Posterior cingulate gyrus (tissue), 11 donors: ENCODE results near the gene RRAGC.
A peak's percentile ranks its signal among the peaks of the same experiment; 100 is the strongest.
"Not testable (repeated sequence)": the region's sequence is repeated elsewhere in the genome, so short reads cannot be mapped to it uniquely, and the experiment has no call there.

Source experiments
- DNase-seq, 10 donors: peaks; one replicate each; pipeline versions ENCODE4 v3.0.0 to v3.0.0-alpha.2; 2020 to 2021; ENCODE audit warnings: mixed read lengths in 3 of 10
- intact Hi-C: fragments of 100-400 bp; cut with DNase I; formaldehyde crosslinking; loops from one replicate; pipeline ENCODE4 v1.15.1; 2023

The RRAGC gene

GRCh38 chr1:38860454-38860795 lies 853 bp upstream of the RRAGC start:
- intact Hi-C loops, result no loop called here
- DNase-seq, result no peak

GRCh38 chr1:38858833-38859560 lies 575 bp downstream of the RRAGC start:
- intact Hi-C loops, result loop anchor here (1.0 to 5.0 kb wide), 2 partner anchors 14 to 233 kb away; partner anchors contain the start of gene MYCBP
- DNase-seq, result peak in 5 of 10 donors; percentile 8 to 88 (median 23)

DNA sequence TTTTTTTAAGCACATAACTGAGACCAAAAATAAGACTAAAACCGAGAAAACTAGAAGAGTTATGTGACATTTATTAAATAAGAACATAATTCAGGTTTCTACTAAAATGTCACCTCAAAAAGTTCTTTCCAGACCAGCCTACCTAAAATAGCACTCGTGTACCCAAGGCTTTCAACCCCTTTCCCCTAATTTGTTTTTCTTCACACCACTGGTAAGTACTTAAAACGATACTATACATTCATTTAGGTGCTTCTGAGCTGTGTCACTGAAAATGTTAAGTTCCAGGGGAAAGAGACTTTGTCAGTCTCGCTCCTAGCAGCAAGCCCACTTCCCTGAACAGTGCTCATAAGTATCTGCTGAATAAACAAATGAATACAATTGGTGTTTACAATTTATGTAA lies 6.8 kb downstream of the RRAGC start:
- intact Hi-C loops, result no loop called here
- DNase-seq, result no peak

DNA sequence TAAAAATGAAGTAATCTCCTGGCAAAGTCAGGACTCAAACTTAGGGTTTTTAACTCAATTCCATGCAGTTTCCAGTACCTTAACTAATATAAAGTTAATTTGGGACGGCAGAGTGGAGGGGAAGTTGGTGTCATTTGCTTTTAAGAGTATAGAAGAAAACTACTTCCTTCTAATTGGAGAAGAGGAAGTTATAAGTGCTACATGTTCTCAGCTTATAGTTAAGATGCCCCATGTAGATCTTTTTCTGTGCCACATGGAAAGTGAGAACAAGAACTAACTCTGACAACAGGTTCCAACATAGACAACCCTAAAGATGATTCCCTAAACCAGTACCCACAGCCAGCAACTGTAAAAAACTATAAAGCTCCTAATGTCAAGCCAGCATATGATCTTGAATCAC lies 11.5 kb downstream of the RRAGC start:
- DNase-seq, result no peak
- intact Hi-C loops, result no loop called here

- intact Hi-C loops, result no loop called here
- DNase-seq, result no peak
Observed at GRCh38 chr1:38846210-38846609, 13.4 kb downstream of the RRAGC start.

DNA sequence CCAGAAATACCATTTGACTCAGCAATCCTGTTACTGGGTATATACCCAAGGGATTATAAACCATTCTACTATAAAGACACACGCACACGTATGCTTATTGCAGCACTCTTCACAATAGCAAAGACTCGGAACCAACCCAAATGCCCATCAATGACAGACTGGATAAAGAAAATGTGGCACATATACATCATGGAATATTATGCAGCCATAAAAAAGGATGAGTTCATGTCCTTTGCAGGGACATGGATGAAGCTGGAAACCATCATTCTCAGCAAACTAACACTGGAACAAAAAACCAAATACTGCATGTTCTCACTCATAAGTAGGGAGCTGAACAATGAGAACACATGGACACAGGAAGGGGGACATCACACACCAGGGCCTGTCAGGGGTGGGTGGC lies 14.5 kb downstream of the RRAGC start:
- intact Hi-C loops, DNase-seq: not testable (repeated sequence)

GRCh38 chr1:38840281-38840680 lies 19.3 kb downstream of the RRAGC start:
- intact Hi-C loops, result no loop called here
- DNase-seq, result no peak

DNA sequence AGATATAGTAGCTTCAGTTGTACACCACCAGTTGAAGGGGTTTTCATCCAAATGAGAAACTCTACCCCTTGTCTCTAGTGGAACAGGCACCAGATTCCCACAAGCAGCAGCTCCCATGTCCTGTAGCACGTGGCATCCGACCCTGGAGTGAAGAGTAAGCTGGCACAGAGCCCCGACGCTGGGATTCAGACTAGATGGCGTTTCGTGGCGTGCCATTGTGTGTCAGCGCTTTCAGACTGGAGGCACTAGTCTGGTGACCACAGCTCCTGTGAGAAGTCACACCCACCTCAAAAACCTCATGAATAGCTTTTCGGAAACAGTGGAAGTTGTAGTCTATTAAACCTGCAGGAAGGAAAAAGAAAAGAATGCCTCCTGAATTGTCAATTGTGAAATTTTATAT lies 20.2 kb downstream of the RRAGC start:
- DNase-seq, result no peak
- intact Hi-C loops, result loop anchor here (5.0 kb wide), 1 partner anchor 812 kb away; no protein-coding TSS in a partner anchor

GRCh38 chr1:38836316-38836715 lies 23.3 kb downstream of the RRAGC start:
- intact Hi-C loops, result loop anchor here (5.0 kb wide), 1 partner anchor 809 kb away; no protein-coding TSS in a partner anchor
- DNase-seq, result not testable (repeated sequence)

- peak in 2 of 10 donors; percentile 15 to 28 for DNase-seq
- intact Hi-C loops, result loop anchor here (5.0 kb wide), 1 partner anchor 808 kb away; no protein-coding TSS in a partner anchor
Observed at GRCh38 chr1:38834937-38835827, 24.4 kb downstream of the RRAGC start.

DNA sequence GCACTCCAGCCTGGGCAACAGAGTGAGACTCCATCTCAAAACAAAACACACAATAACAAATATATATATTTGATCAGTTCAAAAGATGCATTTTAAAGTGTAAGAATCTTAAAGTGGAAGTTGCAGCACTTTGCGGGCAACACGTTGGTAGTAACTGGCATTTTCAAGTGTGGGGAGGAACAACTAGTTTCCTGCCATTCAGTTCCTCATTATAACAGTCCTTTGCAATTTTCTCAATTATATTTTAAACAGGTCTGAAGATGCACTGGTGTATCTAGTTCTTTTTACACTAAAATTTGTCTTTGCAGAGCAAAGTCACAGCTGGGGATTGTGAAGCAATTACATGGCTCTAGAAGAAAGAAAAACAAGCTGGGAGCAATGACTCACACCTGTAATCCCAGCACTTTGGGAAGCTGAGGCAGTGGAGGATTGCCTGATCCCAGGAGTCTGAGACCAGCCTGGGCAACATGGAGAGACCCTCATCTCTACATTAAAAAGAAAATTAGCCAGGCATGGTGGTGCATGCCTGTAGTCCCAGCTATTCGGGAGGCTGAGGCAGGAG lies 25.3 kb downstream of the RRAGC start:
- intact Hi-C loops, result no loop called here
- no peak for DNase-seq

GRCh38 chr1:38833146-38833545 lies 26.4 kb downstream of the RRAGC start:
- DNase-seq, result no peak
- intact Hi-C loops, result no loop called here

DNA sequence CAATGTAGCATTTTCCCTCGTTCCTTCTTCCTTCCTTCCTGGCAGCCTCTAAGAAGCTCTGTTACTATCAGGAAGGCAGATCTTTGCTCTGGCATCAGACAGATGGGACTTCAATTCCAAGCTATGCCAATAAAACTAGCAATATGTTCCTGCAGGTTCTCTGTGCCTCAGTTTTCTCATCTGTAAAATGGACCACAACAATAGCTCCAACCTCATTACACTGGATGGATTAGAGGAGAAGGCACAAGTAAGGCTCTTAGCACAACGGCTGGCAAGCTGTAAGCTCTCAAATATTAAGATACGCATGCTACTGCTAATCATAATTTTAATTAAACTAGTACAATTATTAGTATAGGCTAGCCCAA lies 27.2 kb downstream of the RRAGC start:
- intact Hi-C loops, result no loop called here

GRCh38 chr1:38831731-38832369 lies 27.7 kb downstream of the RRAGC start:
- no peak for DNase-seq
- intact Hi-C loops, result no loop called here

More for the DNA sequence above, 27.2 kb downstream of the RRAGC start:
- no peak for DNase-seq

DNA sequence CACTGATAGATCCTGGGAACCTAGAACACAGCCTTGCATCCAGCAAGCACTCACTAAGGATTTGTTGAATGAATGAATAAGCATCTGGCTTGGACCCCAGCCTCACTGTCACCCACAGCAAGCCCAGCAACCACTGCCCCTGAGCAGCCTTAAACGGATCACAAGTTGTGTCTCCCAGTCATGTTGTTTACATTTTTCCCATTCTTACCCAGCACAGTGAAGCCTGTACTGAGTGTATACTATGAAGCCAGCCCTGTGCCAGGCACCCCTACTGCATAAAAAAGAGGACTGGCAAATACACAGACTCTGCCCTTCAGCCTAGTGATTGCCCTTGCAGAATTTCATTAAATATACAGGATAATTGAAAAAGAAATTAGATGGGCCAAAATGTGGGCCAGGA lies 30.2 kb downstream of the RRAGC start:
- no peak for DNase-seq
- intact Hi-C loops, result no loop called here

- intact Hi-C loops, result no loop called here
Observed at GRCh38 chr1:38827318-38827717, 32.3 kb downstream of the RRAGC start.

DNA sequence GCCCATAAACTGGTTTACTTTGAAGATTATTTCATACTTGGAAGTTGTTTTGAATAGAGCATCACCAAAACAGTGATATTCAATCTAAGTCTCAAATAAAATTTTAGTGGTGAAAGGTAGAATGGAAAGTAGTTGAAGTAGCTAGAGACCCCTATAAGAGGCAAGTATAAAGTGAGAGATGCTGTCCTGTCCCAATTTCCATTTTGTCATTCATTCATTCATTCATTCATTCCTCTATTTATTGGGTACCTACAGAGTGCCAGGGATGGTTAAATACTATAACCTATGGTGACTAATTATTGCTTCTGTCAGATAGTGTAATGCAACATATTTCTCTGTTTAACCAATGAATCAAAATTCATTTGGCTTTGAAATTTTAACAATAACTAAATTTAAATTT lies 32.7 kb downstream of the RRAGC start:
- intact Hi-C loops, result no loop called here
- no peak for DNase-seq

More at GRCh38 chr1:38827318-38827717, 32.3 kb downstream of the RRAGC start:
- DNase-seq, result no peak

GRCh38 chr1:38826262-38826661 lies 33.3 kb downstream of the RRAGC start:
- intact Hi-C loops, result no loop called here
- DNase-seq, result no peak

GRCh38 chr1:38820860-38821259 lies 38.7 kb downstream of the RRAGC start:
- no peak for DNase-seq
- intact Hi-C loops, result no loop called here

DNA sequence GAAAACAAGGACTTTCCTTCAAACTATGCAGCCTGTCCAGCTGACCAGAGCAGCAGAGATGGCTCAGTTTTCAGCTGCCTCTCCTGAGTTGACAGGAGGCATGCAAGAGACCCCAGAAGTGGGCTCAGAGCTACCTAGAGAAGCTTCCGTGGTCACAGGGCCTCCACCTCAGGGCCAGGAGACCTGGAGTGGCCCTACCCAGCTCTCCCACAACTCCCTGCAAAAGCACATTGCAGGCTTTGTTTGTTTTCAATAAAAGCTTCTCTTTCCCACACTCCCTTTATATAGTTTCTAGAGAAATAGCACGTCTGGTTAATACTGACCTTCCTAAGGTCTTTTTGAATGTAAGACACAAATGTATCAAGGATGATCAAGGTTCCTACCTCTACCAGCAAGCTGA lies 40.1 kb downstream of the RRAGC start:
- no peak for DNase-seq
- intact Hi-C loops, result loop anchor here (5.0 kb wide), 1 partner anchor 212 kb away; no protein-coding TSS in a partner anchor

DNA sequence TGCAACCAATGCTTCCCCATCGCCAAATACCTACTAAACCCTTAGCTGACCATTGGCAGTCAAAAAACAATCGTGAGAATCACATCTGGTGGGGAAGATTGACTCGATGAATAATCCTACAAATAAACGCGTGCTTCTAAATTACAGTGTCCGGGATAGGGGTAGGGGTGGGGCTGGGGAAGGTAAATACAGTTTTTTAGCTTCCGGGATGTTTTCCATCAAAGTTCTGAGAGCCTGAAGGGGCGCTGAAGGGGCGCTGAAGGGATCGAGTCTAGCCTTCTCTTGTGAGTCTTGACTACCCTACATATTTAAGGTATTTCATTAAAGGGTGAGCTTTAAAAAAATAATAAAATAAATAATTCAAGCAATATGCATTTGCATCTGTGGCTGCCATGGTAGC lies 40.5 kb downstream of the RRAGC start:
- no peak for DNase-seq
- intact Hi-C loops, result loop anchor here (5.0 kb wide), 1 partner anchor 212 kb away; no protein-coding TSS in a partner anchor
